ENCODE results near the gene SCRT2.
A peak's percentile ranks its signal among the peaks of the same experiment; 100 is the strongest.
"Not testable (repeated sequence)": the region's sequence is repeated elsewhere in the genome, so short reads cannot be mapped to it uniquely, and the experiment has no call there.

SCRT2 gene

GRCh38 chr20:699811-700338, 24.3 kb upstream of the SCRT2 start:
- DNase-seq, result no peak

DNA sequence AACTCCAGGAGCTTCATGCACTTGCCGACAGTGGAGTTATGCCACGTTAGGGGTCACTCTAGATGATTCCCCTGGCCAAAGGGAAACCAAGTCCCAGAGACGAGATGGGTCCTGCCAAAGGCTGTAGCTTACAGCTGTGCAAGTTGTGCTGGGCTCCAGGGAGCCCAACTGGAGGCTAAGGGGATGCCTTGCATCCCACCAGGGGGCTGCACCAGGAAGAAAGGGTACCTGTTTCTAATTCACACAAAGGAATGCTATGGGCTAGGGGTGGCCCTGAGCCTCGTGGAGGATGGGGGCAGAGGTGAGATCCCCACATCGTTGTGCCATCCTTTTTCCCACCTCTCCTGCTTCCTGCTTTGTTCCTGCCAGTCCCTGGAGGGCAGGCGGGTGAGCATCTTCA, 23.7 kb upstream of the SCRT2 start:
- no peak for DNase-seq

- no peak for DNase-seq
Observed at GRCh38 chr20:698276-698675, 22.7 kb upstream of the SCRT2 start.

DNA sequence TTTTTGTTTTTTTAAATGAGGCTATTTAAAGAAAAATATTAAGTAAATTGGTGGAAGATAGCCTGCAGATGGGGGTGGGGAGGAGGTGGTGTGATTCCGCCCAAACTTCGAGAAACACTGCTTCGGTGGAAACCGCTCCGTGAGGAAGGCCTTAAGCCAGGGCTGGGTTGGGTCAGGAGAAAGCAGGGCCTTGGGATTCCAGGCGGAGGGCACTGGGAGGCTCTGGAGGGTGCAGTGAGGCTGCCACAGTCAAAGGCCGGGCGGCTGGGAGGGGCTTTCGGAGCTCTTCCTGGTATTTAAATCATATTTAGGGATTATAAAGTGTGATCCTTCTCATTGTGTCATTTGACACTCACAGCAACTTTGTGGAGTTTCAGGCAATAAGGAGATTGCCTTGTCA, 22.2 kb upstream of the SCRT2 start:
- DNase-seq, result no peak

GRCh38 chr20:695165-695866, 19.7 kb upstream of the SCRT2 start:
- DNase-seq, result no peak

DNA sequence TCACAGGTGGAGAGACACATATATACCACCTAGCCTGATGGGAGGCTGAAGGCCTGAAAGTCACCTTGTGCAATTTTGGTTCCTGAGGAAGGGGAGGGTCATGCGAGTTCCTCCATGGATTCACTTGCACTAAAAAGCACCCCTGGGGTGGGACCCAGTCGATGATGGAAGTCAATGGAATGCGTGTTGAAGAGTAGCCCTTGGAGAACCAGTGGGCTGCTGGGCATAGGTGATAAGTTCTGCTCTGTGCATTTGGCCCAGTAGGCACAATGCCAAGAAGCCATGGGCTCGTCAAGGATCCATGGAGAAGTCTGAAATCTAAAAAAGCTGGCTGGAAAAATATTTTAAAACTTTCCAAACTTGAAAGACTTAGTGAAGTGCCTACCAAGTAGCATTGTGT, 18.9 kb upstream of the SCRT2 start:
- no peak for DNase-seq

- not testable (repeated sequence) for DNase-seq
Observed at GRCh38 chr20:693786-694185, 18.2 kb upstream of the SCRT2 start.

GRCh38 chr20:692044-692443, 16.4 kb upstream of the SCRT2 start:
- DNase-seq, result no peak

- no peak for DNase-seq
Observed at GRCh38 chr20:689947-690346, 14.3 kb upstream of the SCRT2 start.

- DNase-seq, result no peak
Observed at GRCh38 chr20:689348-689747, 13.7 kb upstream of the SCRT2 start.

DNA sequence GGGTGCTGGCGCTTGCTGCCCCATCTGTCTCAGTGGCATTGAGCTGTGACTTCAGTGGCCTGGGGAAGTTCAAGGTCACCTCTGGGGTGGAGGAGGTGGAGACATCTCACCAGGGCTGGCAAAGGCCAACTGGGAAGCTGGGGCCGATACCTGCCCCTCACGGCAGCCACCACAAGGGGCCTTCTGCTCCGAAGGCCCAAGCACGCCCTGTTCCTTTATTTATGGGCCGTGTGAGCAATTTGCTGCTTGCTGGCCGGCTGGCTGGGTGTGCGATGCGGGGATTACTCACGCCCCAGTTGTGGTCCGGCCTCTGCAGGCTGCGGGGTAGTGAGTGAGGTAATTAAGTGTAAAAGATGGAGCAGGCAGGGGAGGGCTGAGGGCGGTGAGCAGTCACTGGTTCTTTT, 13.2 kb upstream of the SCRT2 start:
- no peak for DNase-seq

GRCh38 chr20:687468-688203, 12.0 kb upstream of the SCRT2 start:
- DNase-seq, result no peak

DNA sequence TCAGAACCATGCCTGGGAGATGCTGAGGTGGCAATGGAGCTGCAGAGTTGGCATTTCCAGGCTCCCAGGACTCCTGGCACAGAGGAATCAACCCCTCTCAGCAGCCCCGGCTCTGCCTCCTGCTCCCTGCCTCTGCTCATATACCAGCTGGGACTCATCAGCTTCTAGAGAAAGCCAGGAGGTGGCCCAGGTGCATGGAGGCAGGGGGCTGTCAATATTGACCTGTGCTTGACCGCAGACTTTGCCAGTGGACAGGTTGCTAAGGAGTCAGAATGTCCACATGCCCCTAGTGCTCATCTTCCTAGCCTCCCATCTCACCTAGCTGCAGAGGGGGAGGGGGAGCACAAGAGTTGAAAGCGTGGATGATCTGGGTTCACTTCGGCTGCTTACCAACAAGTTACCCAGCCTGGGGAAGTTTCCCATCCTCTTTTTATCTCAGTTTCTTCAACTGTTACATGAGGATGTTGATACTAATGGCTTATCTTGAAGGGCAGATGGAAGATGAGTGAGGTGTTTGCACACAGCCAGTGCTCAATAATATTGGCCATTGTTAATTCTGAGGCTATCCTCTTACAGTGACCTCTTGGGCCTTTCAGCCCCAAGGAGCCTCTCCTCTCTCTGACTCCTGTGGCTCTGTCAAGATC, 9.2 kb upstream of the SCRT2 start:
- DNase-seq, result no peak

DNA sequence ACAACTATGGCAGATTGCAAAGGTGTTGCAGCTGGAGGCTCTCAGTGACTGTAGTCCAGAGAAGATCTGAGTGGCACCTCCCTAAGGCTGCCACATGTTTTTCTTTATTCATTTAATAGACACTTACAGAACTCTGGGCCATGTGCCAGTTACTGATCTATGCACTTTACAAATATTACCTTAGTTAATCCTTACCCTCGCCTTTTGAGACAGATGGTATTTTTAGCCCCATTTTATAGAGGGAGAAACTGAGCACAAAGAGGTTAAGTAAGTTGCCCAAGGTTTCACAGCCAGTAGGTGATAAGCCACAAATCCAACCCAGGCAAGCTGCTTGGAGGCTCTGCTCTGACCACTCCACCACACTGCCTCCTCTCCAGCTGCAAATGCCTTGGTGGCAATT, 6.5 kb upstream of the SCRT2 start:
- DNase-seq, result no peak

DNA sequence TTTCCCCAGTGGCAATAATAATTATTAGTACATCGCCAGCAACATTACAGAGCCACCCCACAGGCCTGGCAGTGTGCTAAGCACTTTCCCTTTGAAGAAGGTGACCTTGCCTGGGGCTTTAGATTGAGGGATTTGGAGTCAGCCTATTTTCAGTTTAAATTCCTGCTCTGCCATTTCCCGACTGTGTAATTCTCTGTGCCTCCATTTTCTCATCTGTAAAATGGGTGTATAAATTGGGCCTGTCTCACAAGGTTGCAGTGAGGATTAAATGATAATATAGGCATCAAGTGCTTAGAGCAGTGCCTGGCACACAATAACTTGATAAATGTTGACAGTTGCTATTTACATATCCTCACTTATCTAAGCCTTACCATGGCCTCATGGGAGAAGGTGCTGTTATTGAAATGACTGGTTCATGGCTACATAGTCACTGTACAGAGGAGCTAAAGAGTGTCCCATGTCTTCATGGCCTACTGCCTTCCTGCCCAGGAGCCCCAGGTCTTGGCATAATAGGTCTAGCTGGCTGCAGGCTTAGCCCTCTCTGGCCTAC, 5.1 kb upstream of the SCRT2 start:
- DNase-seq, result no peak

- DNase-seq, result peak; percentile 53
Observed at GRCh38 chr20:677957-678356, 2.4 kb upstream of the SCRT2 start.

DNA sequence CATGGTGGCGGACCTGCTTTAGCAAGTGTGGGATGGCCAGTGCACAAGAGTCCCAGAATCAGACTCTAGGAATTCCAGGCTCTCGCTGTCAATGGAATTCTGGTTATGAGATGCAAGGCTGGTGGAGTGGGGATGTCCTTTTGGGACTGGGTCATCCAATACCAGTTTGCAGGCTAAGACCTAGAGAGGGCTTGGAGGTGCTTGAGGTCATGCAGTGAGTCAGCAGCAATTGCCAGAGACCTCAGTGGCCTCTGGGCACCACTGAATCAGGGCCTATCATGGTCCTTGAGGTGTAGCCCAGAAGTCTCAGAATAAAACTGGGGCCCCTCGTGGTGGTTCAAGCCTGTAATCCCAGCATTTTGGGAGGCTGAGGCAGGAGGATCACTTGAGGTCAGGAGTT, 1.4 kb upstream of the SCRT2 start:
- no peak for DNase-seq

DNA sequence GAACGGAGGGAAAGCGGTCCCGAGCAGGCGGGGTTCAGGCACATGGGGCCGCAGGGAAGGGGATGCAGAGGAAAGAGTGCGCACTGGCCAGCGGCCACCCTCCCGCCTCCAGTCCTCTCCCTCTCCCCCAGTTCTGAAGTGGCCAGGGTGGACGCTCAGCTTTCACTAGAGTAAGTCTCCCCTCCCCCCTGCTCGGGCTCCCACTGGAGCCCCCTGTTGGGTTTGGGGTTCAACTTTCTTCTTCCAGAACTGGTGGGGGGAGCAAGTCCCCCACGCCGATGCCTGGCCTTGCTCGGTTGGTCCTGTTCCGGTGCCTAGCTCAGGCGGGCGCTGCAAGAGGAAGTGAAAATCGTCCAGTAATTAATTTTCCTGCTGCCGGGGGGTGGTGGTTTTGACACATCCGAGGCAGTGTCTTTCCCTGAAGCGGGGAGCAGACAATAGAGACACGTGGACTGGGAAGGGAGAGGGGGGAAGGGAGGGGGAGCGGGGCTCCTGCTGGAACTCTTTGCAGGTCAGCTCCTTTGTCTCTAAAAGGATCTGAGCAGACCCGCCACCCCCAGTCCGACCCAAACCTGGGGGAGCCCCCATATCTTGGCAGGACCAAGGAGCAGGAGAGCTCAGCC, 824 bp upstream of the SCRT2 start:
- peak; percentile 77 for DNase-seq

GRCh38 chr20:675033-675452, 559 bp downstream of the SCRT2 start:
- DNase-seq, result no peak

DNA sequence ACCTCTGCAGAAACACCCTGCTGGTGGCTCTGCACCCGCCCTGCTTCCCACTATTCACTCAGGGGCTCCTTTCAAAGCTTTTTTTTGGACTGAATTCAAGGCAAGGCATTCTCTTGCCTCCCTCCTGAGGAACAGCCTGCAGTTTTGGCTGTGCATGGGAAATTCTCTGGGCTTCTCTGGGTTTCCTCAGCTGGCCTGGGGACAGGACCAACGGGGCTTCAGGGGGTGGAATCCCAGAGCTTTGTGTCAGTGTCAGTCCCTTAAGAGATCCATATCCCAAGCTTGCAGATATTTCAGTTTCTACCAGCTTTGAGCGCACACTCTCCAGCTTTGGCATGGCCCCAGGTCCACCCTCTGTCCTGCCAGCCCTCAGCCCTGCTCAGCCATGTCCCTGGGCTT, 2.0 kb downstream of the SCRT2 start:
- DNase-seq, result no peak

GRCh38 chr20:672963-673602, 2.5 kb downstream of the SCRT2 start:
- DNase-seq, result no peak

GRCh38 chr20:671252-672030, 4.2 kb downstream of the SCRT2 start:
- DNase-seq, result no peak
